ENCODE measurements around the gene KRTAP10-12.
"Not testable (repeated sequence)": the region's sequence is repeated elsewhere in the genome, so short reads cannot be mapped to it uniquely, and the experiment has no call there.

The KRTAP10-12 gene

GRCh38 chr21:44670642-44671432, 26.1 kb upstream of the KRTAP10-12 start:
- no peak for DNase-seq

GRCh38 chr21:44671911-44672310, 25.1 kb upstream of the KRTAP10-12 start:
- no peak for DNase-seq

- no peak for DNase-seq
These were observed 19.1 kb upstream of the KRTAP10-12 start for GRCh38 chr21:44677881-44678280.

- no peak for DNase-seq
These were observed 15.8 kb upstream of the KRTAP10-12 start for GRCh38 chr21:44681152-44681551.

- DNase-seq: no peak
These were observed 15.0 kb upstream of the KRTAP10-12 start, which contains the start of gene KRTAP12-1 for GRCh38 chr21:44681861-44682579. TSS of gene KRTAP12-1 (minus strand) at chr21:44682163. CDS start at chr21:44682123, 40 bp downstream.

- no peak for DNase-seq
These were observed 14.3 kb upstream of the KRTAP10-12 start for GRCh38 chr21:44682580-44683151.

DNA sequence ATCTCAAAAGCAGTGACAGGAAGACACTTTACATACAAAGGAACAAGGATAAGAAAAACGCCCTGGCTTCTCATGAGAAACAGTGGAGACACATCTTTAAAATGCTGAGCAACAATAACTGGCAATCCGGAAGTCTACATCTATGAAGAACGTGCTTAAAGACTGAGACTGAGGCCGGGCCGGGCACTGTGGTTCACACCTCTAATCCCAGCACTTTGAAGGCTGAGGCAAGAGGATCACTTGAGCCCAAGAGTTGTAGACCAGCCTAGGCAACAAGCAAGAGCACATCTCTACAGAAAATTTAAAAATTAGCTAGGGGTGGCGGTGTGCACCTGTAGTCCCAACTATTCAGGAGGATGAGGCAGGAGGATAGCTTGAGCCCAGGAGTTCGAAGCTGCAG, 12.9 kb upstream of the KRTAP10-12 start:
- no peak for DNase-seq

GRCh38 chr21:44684483-44684882, 12.5 kb upstream of the KRTAP10-12 start:
- DNase-seq: no peak

- DNase-seq: not testable (repeated sequence)
These were observed 11.9 kb upstream of the KRTAP10-12 start for GRCh38 chr21:44685050-44685449.

DNA sequence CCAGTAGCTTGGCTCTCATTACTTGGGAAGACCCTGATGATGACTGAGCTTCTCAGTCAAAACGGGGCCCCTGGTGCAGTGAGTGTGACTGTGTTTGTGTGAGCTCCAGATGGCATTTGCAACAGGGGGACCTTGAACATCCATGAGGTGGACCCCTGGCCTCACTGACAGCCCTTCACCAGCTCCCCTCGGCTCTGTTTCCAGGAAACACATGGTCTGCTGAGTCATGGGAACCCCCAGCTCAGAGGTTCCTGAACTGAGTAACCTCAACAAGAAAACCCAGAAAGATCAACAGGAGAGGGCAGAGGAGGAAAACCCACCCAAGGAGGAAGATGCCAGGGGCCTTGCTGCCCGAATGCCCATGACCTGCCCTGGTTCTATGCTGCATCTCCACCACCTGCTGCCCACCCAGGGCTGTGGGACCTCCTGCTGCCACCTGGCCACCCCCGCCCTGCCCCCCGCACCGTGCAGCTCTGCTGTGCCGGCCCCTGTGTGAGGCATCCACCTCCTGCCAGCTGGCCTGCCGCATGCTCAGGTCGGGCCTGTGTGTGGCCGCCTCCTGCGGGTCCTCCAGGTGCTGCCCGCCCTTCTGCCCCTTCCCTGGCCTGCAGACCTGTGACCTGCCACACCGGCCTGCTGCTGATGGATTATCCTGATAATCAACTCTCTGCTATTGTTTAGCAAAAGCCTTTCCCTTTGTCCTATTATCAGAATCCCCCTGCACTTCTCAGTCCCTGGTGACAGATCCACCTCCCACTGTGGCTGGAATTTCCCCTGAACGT, 10.8 kb upstream of the KRTAP10-12 start:
- no peak for DNase-seq

DNA sequence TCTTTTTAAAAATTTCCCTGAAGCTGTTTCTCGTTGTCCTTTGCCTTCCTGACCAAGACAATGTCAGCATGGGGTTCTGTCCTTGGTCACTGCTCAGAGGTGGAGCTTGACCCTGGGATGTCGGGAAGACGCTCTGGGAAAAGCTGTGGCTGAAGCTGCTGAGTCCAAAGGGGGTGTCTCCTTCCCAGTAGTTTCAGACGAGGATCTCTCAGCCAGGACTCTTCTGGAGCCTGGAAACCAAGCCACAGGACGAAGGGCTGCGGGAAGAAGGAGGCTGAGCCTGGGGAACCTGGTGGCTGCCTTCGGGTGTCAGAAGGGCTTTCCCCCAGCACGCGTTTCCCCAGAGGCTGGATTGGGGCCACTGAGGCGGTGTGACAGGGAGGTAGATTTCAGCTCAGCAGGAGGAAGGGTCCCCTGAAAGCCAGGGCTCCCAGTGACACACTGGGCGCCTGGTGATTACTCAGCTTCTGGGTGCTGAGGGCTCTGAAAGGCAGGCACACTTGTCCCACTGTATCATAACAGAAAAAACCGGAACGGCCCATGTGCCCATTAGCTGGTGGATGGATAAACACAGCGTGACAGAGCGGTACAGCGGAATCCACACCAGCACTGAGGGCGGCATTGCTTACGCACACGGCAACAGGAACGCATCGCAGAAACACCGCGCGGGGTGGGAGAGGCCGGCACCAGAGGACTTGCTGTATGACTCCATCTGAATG, 10.0 kb upstream of the KRTAP10-12 start:
- DNase-seq: no peak

- no peak for DNase-seq
These were observed 9.3 kb upstream of the KRTAP10-12 start for GRCh38 chr21:44687671-44688070.

DNA sequence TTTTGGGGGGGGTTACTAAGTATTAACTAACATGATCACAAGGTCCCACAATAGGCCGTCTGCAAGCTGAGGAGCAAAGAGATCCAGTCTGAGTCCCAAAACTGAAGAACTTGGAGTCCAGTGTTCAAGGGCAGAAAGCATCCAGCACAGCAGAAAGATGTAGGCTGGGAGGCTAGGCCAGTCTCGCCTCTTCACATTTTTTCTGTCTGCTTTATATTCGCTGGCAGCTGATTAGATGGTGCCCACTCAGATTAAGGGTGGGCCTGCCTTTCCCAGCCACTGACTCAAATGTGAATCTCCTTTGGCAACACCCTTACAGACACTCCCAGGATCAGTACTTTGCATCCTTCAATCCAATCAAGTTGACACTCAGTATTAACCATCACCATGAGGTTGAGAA, 7.2 kb upstream of the KRTAP10-12 start:
- not testable (repeated sequence) for DNase-seq

DNA sequence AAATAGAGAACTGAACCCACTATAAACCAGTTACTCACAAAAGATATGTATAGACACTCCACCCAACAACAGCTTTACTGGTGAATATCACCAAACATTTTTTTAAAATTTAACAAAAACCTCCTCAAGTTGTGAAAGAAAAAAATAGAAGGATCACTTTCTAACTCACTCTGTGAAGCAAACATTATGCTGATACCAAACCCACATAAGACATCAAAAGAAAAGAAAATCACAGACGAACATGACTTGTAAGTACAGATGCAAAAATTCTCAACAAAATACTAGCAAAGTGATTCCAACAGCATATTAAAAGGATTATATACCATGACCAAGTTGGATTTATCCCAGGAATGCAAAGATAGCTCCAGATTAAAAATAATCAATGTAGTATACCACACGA, 5.3 kb upstream of the KRTAP10-12 start:
- no peak for DNase-seq

GRCh38 chr21:44692798-44693512, 4.0 kb upstream of the KRTAP10-12 start:
- DNase-seq: no peak

DNA sequence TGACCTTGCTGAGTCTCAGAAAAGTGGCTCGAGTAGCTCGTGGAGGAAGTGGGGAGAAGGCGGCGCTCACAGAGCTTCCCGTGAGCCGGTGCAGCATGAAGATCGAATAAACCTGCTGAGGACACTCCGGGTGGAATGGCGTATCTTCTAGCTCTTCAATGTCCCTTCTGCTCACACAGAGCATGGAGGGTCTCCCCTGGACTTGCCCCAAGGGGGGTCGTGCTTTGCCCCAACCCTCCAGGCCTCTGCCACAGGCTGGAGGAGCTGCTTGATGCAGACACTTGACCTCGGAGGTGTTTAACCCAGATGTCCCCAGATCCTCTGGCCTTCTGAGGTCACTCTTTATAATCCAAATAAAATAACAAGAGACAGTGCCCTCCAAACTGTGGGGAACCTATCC, 2.2 kb upstream of the KRTAP10-12 start:
- DNase-seq: no peak

- no peak for DNase-seq
These were observed 1.8 kb upstream of the KRTAP10-12 start for GRCh38 chr21:44695184-44695583.

DNA sequence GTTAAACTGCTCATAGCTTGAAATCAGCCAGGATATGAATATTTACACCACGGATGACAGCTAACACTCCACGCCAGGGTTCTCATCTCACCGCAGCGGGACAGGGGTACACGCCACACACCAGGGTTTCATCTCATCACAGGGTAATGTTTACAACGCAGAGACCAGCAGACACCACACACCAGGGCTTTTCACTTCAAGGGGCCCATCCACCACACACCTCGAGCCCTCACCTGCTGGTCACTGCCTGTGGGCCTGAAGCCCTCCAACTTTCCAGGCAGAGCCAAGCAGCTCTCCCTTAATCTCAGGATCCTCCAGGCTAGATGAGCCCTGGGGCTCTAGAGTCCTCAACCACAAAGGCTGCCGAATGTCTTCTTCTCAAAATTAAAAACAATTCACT, 1.3 kb upstream of the KRTAP10-12 start:
- DNase-seq: no peak

DNA sequence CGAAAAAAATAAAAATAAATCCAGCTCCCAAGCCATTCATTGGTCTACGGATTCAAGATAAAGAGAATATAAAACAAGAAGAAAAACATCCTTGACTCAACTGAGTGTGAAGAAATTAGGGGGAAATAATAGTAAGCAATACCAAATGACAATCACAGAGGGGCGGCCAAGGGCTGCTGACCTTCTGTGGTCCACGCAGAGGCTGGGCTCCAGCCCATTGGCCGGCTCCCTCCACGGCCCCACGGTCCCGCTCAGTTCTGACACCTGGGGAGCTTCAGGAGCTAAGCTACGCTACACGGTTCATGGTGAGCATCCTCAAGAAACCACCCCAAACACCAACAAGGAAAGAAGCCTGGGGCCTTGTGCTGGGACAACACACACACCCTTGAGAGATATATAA, 400 bp upstream of the KRTAP10-12 start:
- DNase-seq: no peak

DNA sequence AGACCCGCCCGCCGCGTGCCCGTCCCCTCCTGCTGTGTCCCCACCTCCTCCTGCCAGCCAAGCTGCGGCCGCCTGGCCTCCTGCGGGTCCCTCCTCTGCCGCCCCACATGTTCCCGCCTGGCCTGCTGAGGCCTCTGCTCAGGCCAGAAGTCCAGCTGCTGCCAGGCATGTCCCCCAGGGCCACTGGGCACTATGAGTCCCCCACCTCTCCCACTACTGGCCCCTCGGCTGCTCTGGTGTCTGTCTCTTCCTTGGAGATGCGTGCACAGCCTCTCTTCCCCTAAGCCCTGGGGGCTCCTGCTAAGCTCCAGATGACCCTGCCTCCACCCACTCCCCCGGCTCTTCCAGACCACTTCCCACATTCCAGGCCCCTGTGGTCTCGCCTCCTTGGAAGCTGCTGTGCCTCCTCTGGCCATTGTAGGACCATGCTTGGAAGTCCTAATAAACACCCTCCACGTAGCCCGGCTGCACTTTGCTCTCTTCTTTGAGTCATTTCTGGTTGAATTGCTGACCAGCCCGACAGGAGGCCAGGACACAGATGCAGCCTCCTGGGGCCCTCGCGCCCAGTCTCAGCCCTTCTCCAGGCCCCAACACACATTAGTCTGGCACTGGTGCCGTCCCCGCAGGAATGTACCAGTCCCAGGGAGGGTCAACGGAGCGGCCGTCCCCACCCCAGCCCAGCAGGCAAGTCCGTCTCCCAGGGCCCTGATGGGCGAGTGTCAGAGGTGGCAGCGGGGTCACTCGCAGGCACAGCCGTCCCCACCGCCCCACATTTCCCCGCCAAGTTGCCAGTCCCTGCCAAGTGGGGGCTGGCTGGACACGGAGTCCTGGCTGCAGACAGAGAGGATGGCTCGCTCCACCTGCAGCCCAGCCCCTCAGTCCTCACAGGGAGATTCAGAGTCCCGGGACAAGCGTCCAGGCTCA, 1.1 kb downstream of the KRTAP10-12 start:
- DNase-seq: peak; percentile 13
